Neural progenitor cell (in vitro differentiated cells): ENCODE measurements around the gene VPS26A. TPM values are rescaled to one million over a fixed set of nuclear protein-coding genes. Genes with fewer than 3 reads are reported as not detected.

ENCODE experiments used
- DNase-seq: peaks from one replicate; pipeline ENCODE4 v3.0.0-alpha.2; 2016; ENCODE audit warnings: low spot score
- H2AFZ ChIP-seq: fragments of 200-600 bp; sonication (generic); replicated peaks from 2 replicates; pipeline ENCODE4 v1.6.1; 2016; ENCODE audit warnings: antibody characterized with exemption
- H3F3A ChIP-seq: fragments of 200-600 bp; sonication (generic); 2 replicates; pipeline ENCODE4 v1.6.1; 2016; ENCODE audit warnings: antibody characterized with exemption, low read depth
- H3K27ac ChIP-seq: fragments of 200-600 bp; sonication (generic); 2 replicates; pipeline ENCODE4 v1.5.1; 2016; ENCODE audit warnings: mild to moderate bottlenecking
- H3K27me3 ChIP-seq: fragments of 200-600 bp; sonication (generic); 2 replicates; pipeline ENCODE4 v1.6.1; 2016; ENCODE audit warnings: mild to moderate bottlenecking, moderate library complexity
- H3K36me3 ChIP-seq: fragments of 200-600 bp; sonication (generic); 2 replicates; pipeline ENCODE4 v1.5.1; 2016
- H3K4me1 ChIP-seq: fragments of 200-600 bp; sonication (generic); 2 replicates; pipeline ENCODE4 v1.6.1; 2016; ENCODE audit warnings: mixed run types
- H3K4me2 ChIP-seq: fragments of 200-600 bp; sonication (generic); 2 replicates; pipeline ENCODE4 v1.6.1; 2016
- H3K4me3 ChIP-seq: fragments of 200-600 bp; sonication (generic); 2 replicates; pipeline ENCODE4 v1.5.1; 2016
- H3K79me2 ChIP-seq: fragments of 200-600 bp; sonication (generic); 2 replicates; pipeline ENCODE4 v1.6.1; 2016; ENCODE audit warnings: low read depth
- H3K9ac ChIP-seq: fragments of 200-600 bp; sonication (generic); 2 replicates; pipeline ENCODE4 v1.6.1; 2016
- H3K9me3 ChIP-seq: fragments of 200-600 bp; sonication (generic); 2 replicates; pipeline ENCODE4 v1.5.1; 2016; ENCODE audit warnings: low read depth
- H4K20me1 ChIP-seq: fragments of 200-600 bp; sonication (generic); 2 replicates; pipeline ENCODE4 v1.6.1; 2016; ENCODE audit warnings: low read depth
- H3K27ac Mint-ChIP-seq: 3 replicates; pipeline ENCODE4 v1.8.0; 2021; ENCODE audit warnings: mixed read lengths
- H3K27me3 Mint-ChIP-seq: 2 replicates; pipeline ENCODE4 v1.8.0; 2022; ENCODE audit warnings: low read depth, mild to moderate bottlenecking, inconsistent platforms, moderate library complexity, mixed read lengths; ENCODE audit not compliant: insufficient read depth
- H3K36me3 Mint-ChIP-seq: 3 replicates; pipeline ENCODE4 v1.8.0; 2021; ENCODE audit warnings: mixed read lengths
- H3K4me1 Mint-ChIP-seq: 3 replicates; pipeline ENCODE4 v1.8.0; 2021; ENCODE audit warnings: mixed read lengths
- H3K4me3 Mint-ChIP-seq: 3 replicates; pipeline ENCODE4 v1.8.0; 2021; ENCODE audit warnings: mild to moderate bottlenecking, moderate library complexity, mixed read lengths
- H3K9me3 Mint-ChIP-seq: 3 replicates; pipeline ENCODE4 v1.8.0; 2020; ENCODE audit warnings: mixed read lengths
- EZH2 ChIP-seq: fragments of 200-600 bp; sonication (generic); IDR thresholded peaks from 2 replicates; pipeline ENCODE4 v1.6.1; 2017; ENCODE audit warnings: antibody characterized with exemption, mild to moderate bottlenecking, moderate library complexity
- EZH2phosphoT487 ChIP-seq: fragments of 200-600 bp; sonication (generic); IDR thresholded peaks from 2 replicates; pipeline ENCODE4 v1.6.1; 2017; ENCODE audit warnings: antibody characterized with exemption
- total RNA-seq: library from RNA; depleted of rRNA; stranded (reverse); fragments of >200 nt; gene quantifications from 2 replicates; pipeline ENCODE4 v1.2.3, GENCODE V29; 2015; ENCODE audit warnings: low replicate concordance
- TF ChIP-seq, protein P1 (sequence below): fragments of 200-600 bp; sonication (generic); IDR thresholded peaks from 2 replicates; pipeline ENCODE4 v1.5.1; 2017; ENCODE audit warnings: antibody characterized with exemption, mild to moderate bottlenecking

The VPS26A gene
- total RNA-seq, 1 donor from 2014 or later, result 56.0 TPM

- Mint-ChIP-seq H3K9me3 (no peaks in the 10 kb centered on the region), H3K36me3 (no peaks in the 10 kb centered on the region), H3K4me1 (no peaks in the 10 kb centered on the region), H3K4me3 (no peak overlapping the region), H3K27me3 (no peaks in the 10 kb centered on the region), H3K27ac (no peak overlapping the region)
- TF ChIP-seq EZH2phosphoT487 (no peak), EZH2 (no peak)
- TF ChIP-seq, protein P1, sequence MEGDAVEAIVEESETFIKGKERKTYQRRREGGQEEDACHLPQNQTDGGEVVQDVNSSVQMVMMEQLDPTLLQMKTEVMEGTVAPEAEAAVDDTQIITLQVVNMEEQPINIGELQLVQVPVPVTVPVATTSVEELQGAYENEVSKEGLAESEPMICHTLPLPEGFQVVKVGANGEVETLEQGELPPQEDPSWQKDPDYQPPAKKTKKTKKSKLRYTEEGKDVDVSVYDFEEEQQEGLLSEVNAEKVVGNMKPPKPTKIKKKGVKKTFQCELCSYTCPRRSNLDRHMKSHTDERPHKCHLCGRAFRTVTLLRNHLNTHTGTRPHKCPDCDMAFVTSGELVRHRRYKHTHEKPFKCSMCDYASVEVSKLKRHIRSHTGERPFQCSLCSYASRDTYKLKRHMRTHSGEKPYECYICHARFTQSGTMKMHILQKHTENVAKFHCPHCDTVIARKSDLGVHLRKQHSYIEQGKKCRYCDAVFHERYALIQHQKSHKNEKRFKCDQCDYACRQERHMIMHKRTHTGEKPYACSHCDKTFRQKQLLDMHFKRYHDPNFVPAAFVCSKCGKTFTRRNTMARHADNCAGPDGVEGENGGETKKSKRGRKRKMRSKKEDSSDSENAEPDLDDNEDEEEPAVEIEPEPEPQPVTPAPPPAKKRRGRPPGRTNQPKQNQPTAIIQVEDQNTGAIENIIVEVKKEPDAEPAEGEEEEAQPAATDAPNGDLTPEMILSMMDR, result no peak
- Histone ChIP-seq H3K4me3 (no peak overlapping the region), H3F3A (peaks cover 4% of the 10 kb centered on the region), H3K27ac (no peak overlapping the region), H3K9ac (no peak overlapping the region), H3K9me3 (no peaks in the 10 kb centered on the region), H3K36me3 (no peaks in the 10 kb centered on the region), H3K27me3 (no peaks in the 10 kb centered on the region), H3K4me2 (no peak overlapping the region), H3K79me2 (peaks cover 41% of the 10 kb centered on the region), H3K4me1 (no peaks in the 10 kb centered on the region), H2AFZ (no peak overlapping the region), H4K20me1 (peaks cover 14% of the 10 kb centered on the region)
- DNase-seq, result no peak
Observed at GRCh38 chr10:69153227-69153626, 29.2 kb downstream of the VPS26A start.

DNA sequence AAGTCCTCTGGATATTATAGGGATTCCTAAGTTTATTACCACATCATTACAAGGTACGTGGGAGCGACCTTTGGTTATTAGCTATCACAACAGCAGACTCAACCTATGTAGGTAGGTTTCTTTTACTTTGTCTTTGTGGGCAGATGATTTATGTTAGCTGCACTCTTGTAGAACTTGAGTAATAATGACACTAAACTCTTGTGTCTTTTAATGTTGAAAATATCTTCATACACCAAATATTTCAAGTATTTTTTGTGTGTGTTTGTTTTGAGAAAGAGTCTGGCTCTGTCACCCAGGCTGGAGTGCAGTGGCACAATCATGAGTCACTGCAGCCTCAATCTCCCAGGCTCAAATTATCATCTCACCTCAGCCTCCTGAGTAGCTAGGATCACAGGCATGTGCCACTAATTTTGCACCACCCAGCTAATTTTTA, 36.8 kb downstream of the VPS26A start:
- no peak overlapping the region for H3K4me3 ChIP-seq
- H3K4me3 Mint-ChIP-seq, result no peak overlapping the region
- no peak overlapping the region for H3K27ac ChIP-seq
- H2AFZ ChIP-seq, result no peak overlapping the region
- no peaks in the 10 kb centered on the region for H3K9me3 ChIP-seq
- TF ChIP-seq EZH2, result no peak
- no peak for TF ChIP-seq EZH2phosphoT487
- TF ChIP-seq, protein P1, result no peak
- H3K4me1 ChIP-seq, result no peaks in the 10 kb centered on the region
- H3K36me3 ChIP-seq, result no peaks in the 10 kb centered on the region
- H3K9me3 Mint-ChIP-seq, result no peaks in the 10 kb centered on the region
- no peaks in the 10 kb centered on the region for H3K4me1 Mint-ChIP-seq
- no peak overlapping the region for H3K27ac Mint-ChIP-seq
- no peak overlapping the region for H3K4me2 ChIP-seq
- peaks cover 5% of the 10 kb centered on the region for H3K36me3 Mint-ChIP-seq
- peaks cover 8% of the 10 kb centered on the region for H4K20me1 ChIP-seq
- H3K9ac ChIP-seq, result no peak overlapping the region
- peaks cover 2% of the 10 kb centered on the region for H3K27me3 Mint-ChIP-seq
- H3K79me2 ChIP-seq, result peaks cover 9% of the 10 kb centered on the region
- H3K27me3 ChIP-seq, result no peaks in the 10 kb centered on the region
- no peak for DNase-seq
- peaks cover 4% of the 10 kb centered on the region for H3F3A ChIP-seq

- peaks cover 2% of the 10 kb centered on the region for H3K27me3 Mint-ChIP-seq
- no peak for TF ChIP-seq EZH2
- TF ChIP-seq EZH2phosphoT487, result no peak
- TF ChIP-seq, protein P1, result no peak
Observed at GRCh38 chr10:69168493-69168892, 44.5 kb downstream of the VPS26A start.

More at GRCh38 chr10:69168493-69168892, 44.5 kb downstream of the VPS26A start:
- no peak overlapping the region for H3K27ac ChIP-seq
- H3K4me1 ChIP-seq, result no peaks in the 10 kb centered on the region
- H3F3A ChIP-seq, result peaks cover 13% of the 10 kb centered on the region
- no peak overlapping the region for H3K4me2 ChIP-seq
- H3K4me1 Mint-ChIP-seq, result no peaks in the 10 kb centered on the region
- H3K9me3 ChIP-seq, result no peaks in the 10 kb centered on the region
- H4K20me1 ChIP-seq, result no peaks in the 10 kb centered on the region
- H3K9ac ChIP-seq, result no peak overlapping the region
- no peak overlapping the region for H2AFZ ChIP-seq
- H3K36me3 ChIP-seq, result peaks cover 7% of the 10 kb centered on the region
- no peak overlapping the region for H3K4me3 Mint-ChIP-seq
- H3K79me2 ChIP-seq, result no peaks in the 10 kb centered on the region
- no peaks in the 10 kb centered on the region for H3K36me3 Mint-ChIP-seq
- H3K27ac Mint-ChIP-seq, result no peak overlapping the region
- H3K27me3 ChIP-seq, result no peaks in the 10 kb centered on the region
- no peaks in the 10 kb centered on the region for H3K9me3 Mint-ChIP-seq
- H3K4me3 ChIP-seq, result no peak overlapping the region
- DNase-seq, result no peak
